Measurements from ENCODE around the gene EMID1.

- no peak for TF ChIP-seq EP300 (IDR thresholded peaks at IDR 0.05; ENCODE audit: low read depth)
- TF ChIP-seq CTCF (IDR thresholded peaks at IDR 0.05): no peak
- TF ChIP-seq POLR2A (IDR thresholded peaks at IDR 0.05): no peak
Measured at GRCh38 chr22:29301716-29302401, 96.2 kb downstream of the EMID1 start.
